G401 (cell line): ENCODE data around the gene VPS39. TPM values are rescaled to one million over a fixed set of nuclear protein-coding genes. Genes with fewer than 3 reads are reported as not detected.

Experiments used
- DNase-seq: peaks from one replicate; pipeline ENCODE4 v3.0.0-alpha.2; 2015; ENCODE audit warnings: low spot score
- in situ Hi-C: cut with HindIII; loops from 2 replicates; pipeline ENCODE4 v1.10.0; 2016; ENCODE audit warnings: low sequenced_read_pairs, mixed read lengths
- total RNA-seq: library from RNA; depleted of rRNA; stranded (reverse); fragments of >200 nt; shearing (Covaris generic); gene quantifications from 2 replicates; pipeline ENCODE4 v1.2.3, GENCODE V29; 2014; rRNA removed

The VPS39 gene
- total RNA-seq, 1 experiment from 2014 or later, result 17.7 TPM

DNA sequence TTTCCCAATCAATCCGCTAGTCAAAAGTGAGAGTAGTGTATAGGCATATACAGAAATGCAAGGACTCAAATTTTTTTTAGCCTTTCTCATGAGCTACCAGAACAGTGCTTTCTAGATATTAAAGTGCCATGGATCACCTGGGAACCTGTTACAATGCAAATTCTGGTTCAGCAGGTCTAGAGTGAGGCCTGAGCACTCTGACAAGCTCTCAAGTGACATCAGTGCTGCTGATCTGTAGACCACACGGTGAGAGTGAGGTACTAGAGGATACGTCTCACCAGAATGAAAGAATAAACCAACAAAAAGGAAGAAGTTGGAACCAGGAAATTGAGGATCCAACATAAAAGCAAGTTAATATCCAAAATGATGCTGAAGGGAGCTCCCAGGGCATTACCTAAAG, 97.7 kb downstream of the VPS39 start:
- in situ Hi-C loops, result no loop called here
- DNase-seq, result no peak

- in situ Hi-C loops, result no loop called here
- no peak for DNase-seq
These were observed 99.3 kb downstream of the VPS39 start for GRCh38 chr15:42108806-42109205.

Other genes starting within 250 kb of the VPS39 start
- gene EHD4, start 235.7 kb downstream of the VPS39 start, total RNA-seq, result 7.3 and 8.8 TPM in 2 replicates
- gene PLA2G4E, start 187.3 kb downstream of the VPS39 start, total RNA-seq, result not detected in 2 replicates
- gene PLA2G4D, start 113.7 kb downstream of the VPS39 start, total RNA-seq, result 0.43 and 0.61 TPM in 2 replicates
- gene PLA2G4F, start 51.7 kb downstream of the VPS39 start, total RNA-seq, result not detected in 2 replicates
- gene GANC, start 64.9 kb upstream of the VPS39 start, total RNA-seq, result 4.0 and 6.0 TPM in 2 replicates
- 26.0 and 55.0 TPM in 2 replicates for gene TMEM87A, start 65.1 kb upstream of the VPS39 start, total RNA-seq
- 0.27 and 0.43 TPM in 2 replicates for gene CAPN3, start 151.2 kb upstream of the VPS39 start, total RNA-seq